Stimulated activated CD4-positive, alpha-beta T cell treated with anti-CD3 and anti-CD28 coated beads, Interleukin-12 subunit alpha, Interleukin-12 subunit beta, amount 100 ng/mL, for 4 hours (primary cell): Measurements from ENCODE around the gene SLC25A48.

Experiments used
- DNase-seq: peaks from one replicate; pipeline ENCODE4 v3.0.0-alpha.2; 2020

SLC25A48 gene

GRCh38 chr5:135834639-135835529 lies at the start of gene SLC25A48:
TSS of gene SLC25A48 (plus strand) at chr5:135834663. CDS start at chr5:135834848, 185 bp downstream.
- DNase-seq: no peak

- no peak for DNase-seq
Observed at GRCh38 chr5:135800656-135801055, 33.8 kb upstream of the SLC25A48 start.

- no peak for DNase-seq
Observed at GRCh38 chr5:135810188-135810943, 24.1 kb upstream of the SLC25A48 start.

GRCh38 chr5:135811007-135811406 lies 23.5 kb upstream of the SLC25A48 start:
- no peak for DNase-seq

- no peak for DNase-seq
Observed at GRCh38 chr5:135813758-135814157, 20.7 kb upstream of the SLC25A48 start.

- no peak for DNase-seq
Observed at GRCh38 chr5:135814316-135814715, 20.1 kb upstream of the SLC25A48 start.

GRCh38 chr5:135814812-135815211 lies 19.7 kb upstream of the SLC25A48 start:
- DNase-seq: no peak

GRCh38 chr5:135821061-135821801 lies 13.2 kb upstream of the SLC25A48 start:
- no peak for DNase-seq

GRCh38 chr5:135821802-135822201 lies 12.7 kb upstream of the SLC25A48 start:
- no peak for DNase-seq

- no peak for DNase-seq
Observed at GRCh38 chr5:135822286-135822685, 12.2 kb upstream of the SLC25A48 start.

- DNase-seq: no peak
Observed at GRCh38 chr5:135822959-135823358, 11.5 kb upstream of the SLC25A48 start.

- no peak for DNase-seq
Observed at GRCh38 chr5:135823881-135824280, 10.6 kb upstream of the SLC25A48 start.

- DNase-seq: no peak
Observed at GRCh38 chr5:135824541-135825041, 9.9 kb upstream of the SLC25A48 start.

GRCh38 chr5:135825373-135826220 lies 8.9 kb upstream of the SLC25A48 start:
- no peak for DNase-seq

GRCh38 chr5:135826221-135826525 lies 8.3 kb upstream of the SLC25A48 start:
- DNase-seq: no peak

GRCh38 chr5:135826994-135827671 lies 7.3 kb upstream of the SLC25A48 start:
- DNase-seq: no peak

GRCh38 chr5:135827965-135828781 lies 6.3 kb upstream of the SLC25A48 start:
- DNase-seq: no peak

- no peak for DNase-seq
Observed at GRCh38 chr5:135828782-135829127, 5.7 kb upstream of the SLC25A48 start.

- DNase-seq: no peak
Observed at GRCh38 chr5:135829179-135829578, 5.3 kb upstream of the SLC25A48 start.

GRCh38 chr5:135829681-135830383 lies 4.6 kb upstream of the SLC25A48 start:
- DNase-seq: no peak
